Left ventricle myocardium superior (tissue), 1 donor: ENCODE results near the gene KCNK16. TPM values are rescaled to one million over a fixed set of nuclear protein-coding genes. Genes with fewer than 3 reads are reported as not detected.

ENCODE experiments used
- total RNA-seq: library from RNA; stranded (reverse); fragmentation: NEBNext Ultra II Directional; extraction: Animal tissue kit (Norgen Biotek cat#: 25700); gene quantifications from one replicate; pipeline ENCODE4 v1.2.1, GENCODE V29; 2021
- donor health status: DM: no; HTN: yes; CAD: no; lungs with severe emphysema.

Gene KCNK16
- total RNA-seq, 1 donor from 2014 or later, result not detected

Other genes starting within 250 kb of the KCNK16 start
- 12.0 TPM for gene SAYSD1, start 207.5 kb downstream of the KCNK16 start, total RNA-seq
- 0.50 TPM for gene KCNK5, start 93.2 kb downstream of the KCNK16 start, total RNA-seq
- not detected for gene KCNK17, start 8.3 kb downstream of the KCNK16 start, total RNA-seq